Measurements from ENCODE around the gene TST. TPM values are rescaled to one million over a fixed set of nuclear protein-coding genes. Genes with fewer than 3 reads are reported as not detected.

Gene TST
- polyA plus RNA-seq, 1 donor (not counting 4 experiments of a cell fraction or from before 2014, with no cell fraction given), result 19.9 TPM

DNA sequence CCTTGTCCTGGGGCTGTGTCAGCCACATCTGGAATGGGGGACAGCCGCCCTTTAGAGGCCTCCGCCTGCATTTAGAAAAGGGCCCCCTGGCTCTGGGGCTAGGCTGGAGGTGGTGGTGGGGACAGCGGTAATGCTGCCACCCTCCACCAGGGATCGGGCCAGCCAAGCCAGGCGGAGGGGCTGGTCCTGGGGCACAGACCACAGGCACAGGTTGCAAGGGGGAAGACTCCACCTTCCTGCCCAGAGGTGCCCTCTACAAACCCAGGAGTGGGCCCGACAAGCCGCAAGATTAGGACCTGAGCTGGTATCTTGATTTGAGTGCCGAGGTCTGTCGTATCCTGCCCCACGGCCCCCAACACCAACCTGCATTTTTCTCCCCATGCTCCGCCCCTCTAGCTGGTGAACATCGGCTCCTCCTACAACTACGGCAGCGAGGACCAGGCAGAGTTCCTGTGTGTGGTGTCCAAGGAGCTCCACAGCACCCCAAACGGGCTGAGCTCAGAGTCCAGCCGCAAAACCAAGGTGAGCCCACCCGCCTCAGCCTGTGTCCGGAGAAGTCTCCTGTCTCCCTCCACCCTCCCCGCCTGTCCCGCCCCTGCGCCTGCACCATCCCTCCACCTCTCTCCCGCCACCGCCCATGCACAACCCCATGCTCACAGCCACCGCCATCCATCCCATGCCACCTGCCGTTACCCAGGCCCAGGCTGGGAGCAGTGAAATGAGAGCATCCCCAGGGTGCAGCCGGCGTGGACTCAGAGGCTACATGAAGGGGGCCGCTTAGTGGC lies 39.9 kb upstream of the TST start:
- Histone ChIP-seq H3K27ac (ENCODE audit: control insufficient read depth, insufficient read depth, low read length) (no peak overlapping the region), H3K4me2 (ENCODE audit: control insufficient read depth, extremely low read depth, insufficient read depth, low read depth, low read length) (no peak overlapping the region), H3K4me1 (ENCODE audit: control insufficient read depth, extremely low read depth, insufficient read depth, low read length) (no peaks in the 10 kb centered on the region), H3K27me3 (ENCODE audit: control insufficient read depth, extremely low read depth, insufficient read depth, low read length) (no peaks in the 10 kb centered on the region), H3K4me3 (ENCODE audit: control insufficient read depth in 2 of 3, extremely low read depth in 1 of 3, insufficient read depth in 2 of 3, low read depth in 1 of 3, low read length in 3 of 3) (no peak overlapping the region), H3K79me2 (ENCODE audit: control insufficient read depth, insufficient read depth, low read length) (no peaks in the 10 kb centered on the region), H3K36me3 (ENCODE audit: control insufficient read depth in 2 of 2, extremely low read depth in 1 of 2, insufficient read depth in 2 of 2, low read length in 2 of 2) (peaks cover 0 to 6% of the 10 kb centered on the region in 2 experiments), H4K20me1 (ENCODE audit: control insufficient read depth, extremely low read depth, insufficient read depth, low read length) (no peaks in the 10 kb centered on the region), H3K9me1 (ENCODE audit: control insufficient read depth, extremely low read depth, insufficient read depth, low read length) (no peaks in the 10 kb centered on the region), H2AFZ (ENCODE audit: control insufficient read depth, low read length) (no peak overlapping the region), H3K9me3 (ENCODE audit: control insufficient read depth, low read depth, low read length) (no peaks in the 10 kb centered on the region), H3K9ac (ENCODE audit: control insufficient read depth, extremely low read depth, insufficient read depth, low read length) (no peak overlapping the region)
- DNase-seq (ENCODE audit: low read depth, low spot score), result no peak
- dilution Hi-C loops (cut with MboI; ENCODE audit: extremely low pct_ligation_motif_present, low sequenced_read_pairs), result no loop called here
- TF ChIP-seq, protein P1, sequence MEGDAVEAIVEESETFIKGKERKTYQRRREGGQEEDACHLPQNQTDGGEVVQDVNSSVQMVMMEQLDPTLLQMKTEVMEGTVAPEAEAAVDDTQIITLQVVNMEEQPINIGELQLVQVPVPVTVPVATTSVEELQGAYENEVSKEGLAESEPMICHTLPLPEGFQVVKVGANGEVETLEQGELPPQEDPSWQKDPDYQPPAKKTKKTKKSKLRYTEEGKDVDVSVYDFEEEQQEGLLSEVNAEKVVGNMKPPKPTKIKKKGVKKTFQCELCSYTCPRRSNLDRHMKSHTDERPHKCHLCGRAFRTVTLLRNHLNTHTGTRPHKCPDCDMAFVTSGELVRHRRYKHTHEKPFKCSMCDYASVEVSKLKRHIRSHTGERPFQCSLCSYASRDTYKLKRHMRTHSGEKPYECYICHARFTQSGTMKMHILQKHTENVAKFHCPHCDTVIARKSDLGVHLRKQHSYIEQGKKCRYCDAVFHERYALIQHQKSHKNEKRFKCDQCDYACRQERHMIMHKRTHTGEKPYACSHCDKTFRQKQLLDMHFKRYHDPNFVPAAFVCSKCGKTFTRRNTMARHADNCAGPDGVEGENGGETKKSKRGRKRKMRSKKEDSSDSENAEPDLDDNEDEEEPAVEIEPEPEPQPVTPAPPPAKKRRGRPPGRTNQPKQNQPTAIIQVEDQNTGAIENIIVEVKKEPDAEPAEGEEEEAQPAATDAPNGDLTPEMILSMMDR (optimal IDR thresholded peaks at IDR 0.05 in 1 of 3, IDR thresholded peaks at IDR 0.05 in 1 of 3, conservative IDR thresholded peaks at IDR 0.05 in 1 of 3; ENCODE audit: extremely low read depth in 1 of 3, insufficient read depth in 2 of 3, low read length in 3 of 3), result no peak
- no peak for TF ChIP-seq EZH2 (IDR thresholded peaks at IDR 0.05; ENCODE audit: low read length)
- no peak for FAIRE-seq

DNA sequence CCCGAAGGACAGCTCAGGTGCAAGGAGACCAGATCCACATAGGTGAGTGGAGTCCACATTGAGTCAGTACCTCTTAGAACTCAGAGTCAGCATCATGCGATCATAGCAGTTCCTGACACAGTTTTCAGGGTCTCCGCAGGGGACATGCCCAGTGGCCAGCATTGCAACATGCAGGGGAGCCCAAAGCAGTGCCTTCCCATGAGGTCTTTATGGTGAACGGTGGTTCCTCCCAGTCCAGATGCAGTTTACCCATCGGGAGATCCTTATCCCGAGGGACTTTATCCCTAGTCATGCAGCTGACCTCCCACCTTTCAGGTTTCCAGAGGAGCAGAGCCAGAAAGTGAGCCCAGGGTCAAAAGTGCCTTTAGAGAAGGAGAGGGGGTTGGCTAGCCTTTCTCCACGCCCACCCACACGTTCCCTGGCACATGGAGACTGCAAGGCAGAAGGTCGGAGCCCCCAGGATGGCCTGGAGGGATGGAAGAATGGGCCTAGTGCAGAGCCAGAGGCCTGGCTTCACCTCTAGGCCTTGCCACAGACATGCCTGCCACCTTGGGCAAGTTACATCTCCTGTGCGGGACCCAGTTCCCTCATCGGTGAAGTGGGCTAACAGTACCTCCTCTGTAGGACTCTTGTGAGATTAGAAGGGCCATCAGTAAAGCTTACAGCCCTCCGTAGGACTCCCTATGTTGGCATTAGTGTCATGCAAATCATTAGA lies 38.7 kb upstream of the TST start:
- no peak overlapping the region for H2AFZ ChIP-seq (ENCODE audit: control insufficient read depth, low read length)
- DNase-seq (ENCODE audit: low read depth, low spot score) (no peak), FAIRE-seq (no peak)
- no peaks in the 10 kb centered on the region for H3K27me3 ChIP-seq (ENCODE audit: control insufficient read depth, extremely low read depth, insufficient read depth, low read length)
- no peaks in the 10 kb centered on the region for H3K79me2 ChIP-seq (ENCODE audit: control insufficient read depth, insufficient read depth, low read length)
- no peaks in the 10 kb centered on the region for H3K4me1 ChIP-seq (ENCODE audit: control insufficient read depth, extremely low read depth, insufficient read depth, low read length)
- H3K9ac ChIP-seq (ENCODE audit: control insufficient read depth, extremely low read depth, insufficient read depth, low read length), result no peak overlapping the region
- H3K9me3 ChIP-seq (ENCODE audit: control insufficient read depth, low read depth, low read length), result no peaks in the 10 kb centered on the region
- dilution Hi-C loops (cut with MboI; ENCODE audit: extremely low pct_ligation_motif_present, low sequenced_read_pairs), result no loop called here
- H4K20me1 ChIP-seq (ENCODE audit: control insufficient read depth, extremely low read depth, insufficient read depth, low read length), result no peaks in the 10 kb centered on the region
- no peak overlapping the region for H3K4me3 ChIP-seq (ENCODE audit: control insufficient read depth in 2 of 3, extremely low read depth in 1 of 3, insufficient read depth in 2 of 3, low read depth in 1 of 3, low read length in 3 of 3)
- TF ChIP-seq, protein P1 (optimal IDR thresholded peaks at IDR 0.05 in 1 of 3, IDR thresholded peaks at IDR 0.05 in 1 of 3, conservative IDR thresholded peaks at IDR 0.05 in 1 of 3; ENCODE audit: extremely low read depth in 1 of 3, insufficient read depth in 2 of 3, low read length in 3 of 3), result no peak
- no peak for TF ChIP-seq EZH2 (IDR thresholded peaks at IDR 0.05; ENCODE audit: low read length)
- no peak overlapping the region for H3K4me2 ChIP-seq (ENCODE audit: control insufficient read depth, extremely low read depth, insufficient read depth, low read depth, low read length)
- peaks cover 0 to 6% of the 10 kb centered on the region in 2 experiments for H3K36me3 ChIP-seq (ENCODE audit: control insufficient read depth in 2 of 2, extremely low read depth in 1 of 2, insufficient read depth in 2 of 2, low read length in 2 of 2)
- H3K9me1 ChIP-seq (ENCODE audit: control insufficient read depth, extremely low read depth, insufficient read depth, low read length), result no peaks in the 10 kb centered on the region
- H3K27ac ChIP-seq (ENCODE audit: control insufficient read depth, insufficient read depth, low read length), result no peak overlapping the region
